K562 (cell line): Measurements from ENCODE around the gene IFNGR1. TPM values are rescaled to one million over a fixed set of nuclear protein-coding genes. Genes with fewer than 3 reads are reported as not detected.

Experiments
- ATF2 ChIP-seq: sonication (generic); formaldehyde crosslinking; IDR thresholded peaks from 2 replicates; pipeline ENCODE4 v1.8.1; 2022; ENCODE audit warnings: missing genetic modification reagents
- DPF2 ChIP-seq: fragments of 450-650 bp; IDR thresholded peaks from 2 replicates; pipeline ENCODE4 v1.6.1; 2016
- FIP1L1 ChIP-seq: fragments of 200-400 bp; formaldehyde crosslinking; IDR thresholded peaks from 2 replicates; pipeline ENCODE4 v1.6.1; 2018; ENCODE audit warnings: mild to moderate bottlenecking, low read depth, low read length; ENCODE audit not compliant: poor library complexity, severe bottlenecking
- FOXK1 ChIP-seq: sonication (generic); formaldehyde crosslinking; IDR thresholded peaks from 2 replicates; pipeline ENCODE4 v1.8.0; 2022; ENCODE audit warnings: missing genetic modification reagents, mild to moderate bottlenecking, borderline replicate concordance
- HIVEP1 ChIP-seq: fragments of 250-450 bp; sonication (Bioruptor Pico); IDR thresholded peaks from 2 replicates; pipeline ENCODE4 v1.4.0; 2020; ENCODE audit warnings: mild to moderate bottlenecking
- JUND ChIP-seq, 2 experiments: IDR thresholded peaks; 2 replicates in 1 of 2; 3 replicates in 1 of 2; pipeline ENCODE4 v1.6.1; 2011; ENCODE audit warnings: borderline replicate concordance in 2 of 2, low read depth in 2 of 2, low read length in 2 of 2, improper control_type of control experiment in 1 of 2, missing biosample characterization in 1 of 2, missing genetic modification characterization in 1 of 2, missing genetic modification reagents in 1 of 2
- KLF13 ChIP-seq: fragments of 450-650 bp; IDR thresholded peaks from 2 replicates; pipeline ENCODE4 v1.6.1; 2016; ENCODE audit warnings: missing genetic modification characterization, low read depth, mild to moderate bottlenecking, missing compliant biosample characterization, moderate library complexity, borderline replicate concordance
- NR2C1 ChIP-seq, 2 experiments: fragments of 450-650 bp; IDR thresholded peaks; 2 replicates each; pipeline ENCODE4 v1.6.1; 2017; ENCODE audit warnings: mild to moderate bottlenecking in 2 of 2, antibody characterized with exemption in 1 of 2, inconsistent platforms in 1 of 2, missing compliant biosample characterization in 1 of 2, missing genetic modification characterization in 1 of 2
- PRDM10 ChIP-seq: fragments of 450-650 bp; IDR thresholded peaks from 2 replicates; pipeline ENCODE4 v1.6.1; 2018; ENCODE audit not compliant: partially characterized antibody
- RUNX1 ChIP-seq: sonication (generic); IDR thresholded peaks from 2 replicates; pipeline ENCODE4 v1.6.1; 2016; ENCODE audit warnings: antibody characterized with exemption, low read depth
- SMAD4 ChIP-seq: fragments of 250-450 bp; sonication (Bioruptor Pico); conservative IDR thresholded peaks from 2 replicates; pipeline ENCODE4 v1.8.0; 2021; ENCODE audit warnings: inconsistent platforms, mild to moderate bottlenecking, moderate library complexity
- SRF ChIP-seq, 2 experiments: fragments of 250-450, 450-650 bp in 1 of 2; sonication (Bioruptor Pico) in 1 of 2; sonication (generic) in 1 of 2; formaldehyde crosslinking; IDR thresholded peaks; 2 replicates each; pipeline versions ENCODE4 v1.5.0 to v1.5.1; 2020 to 2022; ENCODE audit warnings: mild to moderate bottlenecking in 1 of 2, missing genetic modification reagents in 1 of 2
- polyA plus RNA-seq, 8 experiments: library from polyadenylated mRNA; depleted of rRNA in 4 of 8; stranded (reverse) in 5 of 8; unstranded in 3 of 8; fragments of >200 nt; fragmentation: Nextera tagmentation in 2 of 8; fragmentation: Illumina TruSeq in 1 of 8; extraction: Ambion mirVana in 2 of 8; extraction: Trizol in 1 of 8; gene quantifications; 2 replicates each; pipeline versions ENCODE4 v1.2.1 to v1.2.3, GENCODE V29; 2011 to 2014; ENCODE audit warnings: inconsistent platforms in 1 of 8, missing spikeins in 1 of 8
- total RNA-seq, 7 experiments: library from RNA; depleted of rRNA in 6 of 7; stranded (reverse); fragments of >200 nt in 6 of 7; fragmentation: Illumina TruSeq in 2 of 7; extraction: Trizol in 2 of 7; gene quantifications; 2 replicates each; pipeline versions ENCODE4 v1.2.1 to v1.2.3, GENCODE V29; 2011 to 2021; ENCODE audit warnings: low replicate concordance in 1 of 7

Gene IFNGR1
- total and polyA plus RNA-seq, 9 of the 15 experiments (the other 6 are each of a cell fraction or from before 2014, with no cell fraction given): 14.7 to 47.0 (median 26.7) TPM

GRCh38 chr6:137218917-137219663 lies at the start of gene IFNGR1 (continued):
- TF ChIP-seq SRF (CRISPR knock-in tag; IDR thresholded peaks at IDR 0.05): peak in 1 of 2 experiments; percentile 58; a peak in 1 of 4 replicates
- TF ChIP-seq FOXK1: 0 out of 2 replicates have a peak, but pooled peaks have one; percentile 73
- TF ChIP-seq RUNX1: peak; percentile 13; the same call in 1 of the 2 replicates
- TF ChIP-seq KLF13 (tag): 0 out of 2 replicates have a peak, but pooled peaks have one; percentile 45
- peak; percentile 26 for TF ChIP-seq PRDM10
- TF ChIP-seq ATF2 (CRISPR knock-in tag): no peak
- peak; percentile 57 for TF ChIP-seq FIP1L1
- peak; percentile 91 for TF ChIP-seq NR2C1 (IDR thresholded peaks at IDR 0.05)
- peak; percentile 93 for TF ChIP-seq NR2C1 (tag; IDR thresholded peaks at IDR 0.05)
- peak; percentile 34; the same call in 1 of the 2 replicates for TF ChIP-seq DPF2
- TF ChIP-seq HIVEP1 (CRISPR knock-in tag): peak; percentile 68; the same call in 1 of the 2 replicates
- peak; percentile 62 for TF ChIP-seq SMAD4
- peak; percentile 85 for TF ChIP-seq JUND (IDR thresholded peaks at IDR 0.05; ENCODE audit: borderline replicate concordance, low read depth, low read length)
- peak; percentile 17; the same call in 1 of the 3 replicates for TF ChIP-seq JUND (tag; IDR thresholded peaks at IDR 0.05; ENCODE audit: borderline replicate concordance, low read depth, low read length)
